CD4-positive, CD25-positive, alpha-beta regulatory T cell (primary cell): ENCODE results near the gene TOMM7. TPM values are rescaled to one million over a fixed set of nuclear protein-coding genes. Genes with fewer than 3 reads are reported as not detected.
"Not testable (repeated sequence)": the region's sequence is repeated elsewhere in the genome, so short reads cannot be mapped to it uniquely, and the experiment has no call there.

ENCODE experiments used
- ATAC-seq, 2 donors: fragments of 150-1000 bp; cut with Tn5 transposase; one replicate each; pipeline ENCODE4 v1.10.0; 2021; ENCODE audit warnings: low read depth in 2 of 2, moderate number of reproducible peaks in 2 of 2, moderate library complexity in 1 of 2
- DNase-seq, 3 donors: peaks; one replicate each; pipeline versions ENCODE4 v3.0.0 to v3.0.0-alpha.2; 2012 to 2022; ENCODE audit warnings: mixed read lengths in 1 of 3
- H3K27ac ChIP-seq: one replicate; pipeline ENCODE4 v1.7.0; 2013; ENCODE audit warnings: mild to moderate bottlenecking, low read length; ENCODE audit not compliant: insufficient read depth, poor library complexity, severe bottlenecking
- H3K27me3 ChIP-seq: one replicate; pipeline ENCODE4 v1.7.0; 2013; ENCODE audit warnings: low read length; ENCODE audit not compliant: control insufficient read depth, insufficient read depth
- H3K36me3 ChIP-seq: one replicate; pipeline ENCODE4 v1.7.0; 2013; ENCODE audit warnings: mild to moderate bottlenecking, low read length, moderate library complexity; ENCODE audit not compliant: control insufficient read depth, insufficient read depth
- H3K4me1 ChIP-seq: 2 replicates; pipeline ENCODE4 v1.7.0; 2013; ENCODE audit warnings: mild to moderate bottlenecking, low read length; ENCODE audit not compliant: insufficient read depth, control insufficient read depth, poor library complexity, severe bottlenecking
- H3K4me3 ChIP-seq: one replicate; pipeline ENCODE4 v1.7.0; 2013; ENCODE audit warnings: low read depth, mild to moderate bottlenecking, low read length, moderate library complexity
- H3K9me3 ChIP-seq, 2 experiments: 1 replicate in 1 of 2; 2 replicates in 1 of 2; pipeline ENCODE4 v1.7.0; 2013; ENCODE audit warnings: low read length in 2 of 2, mild to moderate bottlenecking in 1 of 2, moderate library complexity in 1 of 2; ENCODE audit not compliant: control insufficient read depth in 2 of 2
- H3K27ac Mint-ChIP-seq, 3 donors: one replicate each; pipeline ENCODE4 v1.8.0; 2020 to 2022; ENCODE audit warnings: mild to moderate bottlenecking in 3 of 3, mixed read lengths in 3 of 3, moderate library complexity in 2 of 3
- H3K27me3 Mint-ChIP-seq: one replicate; pipeline ENCODE4 v1.8.0; 2022; ENCODE audit warnings: mild to moderate bottlenecking, mixed read lengths
- H3K36me3 Mint-ChIP-seq: one replicate; pipeline ENCODE4 v1.8.0; 2020; ENCODE audit warnings: mixed read lengths
- H3K4me1 Mint-ChIP-seq, 4 donors: one replicate each; pipeline ENCODE4 v1.8.0; 2020 to 2022; ENCODE audit warnings: mixed read lengths in 4 of 4, mild to moderate bottlenecking in 1 of 4
- H3K4me3 Mint-ChIP-seq, 4 donors: one replicate each; pipeline ENCODE4 v1.8.0; 2020 to 2022; ENCODE audit warnings: mild to moderate bottlenecking in 4 of 4, mixed read lengths in 4 of 4, moderate library complexity in 3 of 4
- H3K9me3 Mint-ChIP-seq, 7 donors: one replicate each; pipeline ENCODE4 v1.8.0; 2020 to 2022; ENCODE audit warnings: mixed read lengths in 7 of 7, mild to moderate bottlenecking in 3 of 7, moderate library complexity in 2 of 7
- polyA plus RNA-seq, 4 donors: library from polyadenylated mRNA; unstranded; fragments of 300-500 nt; fragmentation: Illumina TruSeq; gene quantifications; one replicate each; pipeline ENCODE4 v1.2.3, GENCODE V29; 2021
- total RNA-seq: library from RNA; stranded (reverse); gene quantifications from one replicate; pipeline ENCODE4 v1.2.3, GENCODE V29; 2022

The TOMM7 gene
- total and polyA plus RNA-seq, 5 donors from 2014 or later: 217 to 490 (median 405) TPM

DNA sequence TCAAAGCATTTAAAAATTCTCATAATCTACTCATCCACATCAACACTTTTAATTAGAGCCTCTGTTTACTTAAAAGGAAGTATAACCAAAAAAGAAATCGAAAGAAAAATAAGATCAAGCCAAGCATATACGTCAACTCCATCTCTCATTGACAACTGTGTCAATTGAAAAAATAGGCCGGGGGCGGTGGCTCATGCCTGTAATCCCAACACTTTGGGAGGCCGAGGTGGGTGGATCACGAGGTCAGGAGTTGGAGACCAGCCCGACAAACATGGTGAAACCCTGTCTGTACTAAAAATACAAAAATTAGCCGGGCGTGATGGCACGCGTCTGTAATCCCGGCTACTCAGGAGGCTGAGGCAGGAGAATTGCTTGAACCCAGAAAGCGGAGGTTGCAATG is 32.0 kb downstream of the TOMM7 start:
- not testable (repeated sequence) for H3K4me1 Mint-ChIP-seq, H3K4me3 ChIP-seq, H3K9me3 Mint-ChIP-seq, ATAC-seq, H3K27me3 ChIP-seq, H3K4me1 ChIP-seq, H3K36me3 Mint-ChIP-seq, H3K27ac ChIP-seq, H3K9me3 ChIP-seq, H3K4me3 Mint-ChIP-seq, DNase-seq, H3K36me3 ChIP-seq, H3K27ac Mint-ChIP-seq
- peaks cover 15% of the 10 kb centered on the region for H3K27me3 Mint-ChIP-seq

- no peaks in the 10 kb centered on the region for H3K36me3 Mint-ChIP-seq
- no peak for ATAC-seq
These were observed 34.7 kb downstream of the TOMM7 start for GRCh38 chr7:22787951-22788350.

DNA sequence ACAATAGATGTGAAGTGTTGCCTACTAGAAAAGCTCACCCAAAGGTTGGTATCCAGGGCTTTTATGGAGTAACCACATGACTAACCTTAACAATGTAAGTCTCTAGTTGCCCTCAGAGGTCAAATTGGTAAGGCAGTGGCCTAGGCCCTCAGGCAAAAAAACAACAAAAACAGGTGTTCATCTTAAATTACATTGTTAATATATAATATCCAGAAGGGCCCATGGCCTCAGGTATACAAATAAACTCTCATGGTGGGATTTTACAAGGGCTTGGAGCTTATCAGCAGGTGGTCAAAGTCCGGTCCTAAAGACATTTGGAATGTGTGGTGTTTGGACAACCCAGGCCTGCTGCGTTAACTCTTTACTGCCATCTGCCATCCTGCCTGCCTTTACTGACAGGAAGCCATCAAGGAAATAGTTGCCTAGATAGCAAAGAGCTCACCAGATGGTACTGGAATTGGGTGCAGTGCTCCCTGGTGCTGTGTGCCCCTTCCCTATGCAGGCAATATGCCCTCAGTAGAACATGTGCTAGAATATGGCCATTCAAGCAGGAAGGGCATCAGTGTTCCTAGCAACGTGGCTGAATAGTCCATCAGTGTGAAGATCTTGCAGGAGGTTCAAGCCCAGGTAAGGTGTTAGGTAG is 36.2 kb downstream of the TOMM7 start:
- H3K27me3 ChIP-seq: peaks cover 3% of the 10 kb centered on the region
- peaks cover 4% of the 10 kb centered on the region for H3K27me3 Mint-ChIP-seq
- DNase-seq (no peak), ATAC-seq (no peak)
- H3K4me1 ChIP-seq: no peaks in the 10 kb centered on the region
- H3K36me3 ChIP-seq: no peaks in the 10 kb centered on the region
- no peak overlapping the region for H3K27ac Mint-ChIP-seq
- no peak overlapping the region for H3K27ac ChIP-seq
- H3K9me3 ChIP-seq: no peaks in the 10 kb centered on the region
- no peak overlapping the region for H3K4me3 Mint-ChIP-seq
- H3K9me3 Mint-ChIP-seq: no peaks in the 10 kb centered on the region
- no peak overlapping the region for H3K4me3 ChIP-seq
- H3K4me1 Mint-ChIP-seq: no peaks in the 10 kb centered on the region
- no peaks in the 10 kb centered on the region for H3K36me3 Mint-ChIP-seq

More at GRCh38 chr7:22787951-22788350, 34.7 kb downstream of the TOMM7 start:
- Mint-ChIP-seq H3K9me3 (no peaks in the 10 kb centered on the region), H3K4me3 (no peak overlapping the region), H3K27ac (no peak overlapping the region), H3K27me3 (peaks cover 9% of the 10 kb centered on the region), H3K4me1 (no peaks in the 10 kb centered on the region)
- Histone ChIP-seq H3K9me3 (no peaks in the 10 kb centered on the region), H3K36me3 (no peaks in the 10 kb centered on the region), H3K4me1 (no peaks in the 10 kb centered on the region), H3K27me3 (peaks cover 4% of the 10 kb centered on the region), H3K27ac (no peak overlapping the region), H3K4me3 (no peak overlapping the region)
- no peak for DNase-seq

DNA sequence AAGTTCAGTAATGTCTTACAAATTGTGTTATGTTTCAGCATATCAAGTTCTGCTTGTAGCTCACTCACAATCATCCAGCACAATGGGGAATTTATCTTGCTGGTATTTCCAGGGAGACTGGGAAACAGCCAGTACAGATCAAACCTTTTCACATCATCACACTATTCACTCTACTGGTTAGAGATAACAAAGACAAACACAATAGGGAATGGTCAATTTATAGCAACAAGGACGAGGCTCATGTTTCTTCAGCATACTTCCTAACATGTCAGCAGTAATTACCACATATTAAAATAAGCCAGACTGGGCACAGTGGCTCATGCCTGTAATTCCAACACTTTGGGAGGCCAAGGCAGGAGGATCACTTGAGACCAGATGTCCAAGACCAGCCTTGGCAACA is 38.3 kb downstream of the TOMM7 start:
- no peaks in the 10 kb centered on the region for H3K36me3 ChIP-seq
- Mint-ChIP-seq H3K9me3 (no peaks in the 10 kb centered on the region), H3K4me1 (no peaks in the 10 kb centered on the region), H3K27me3 (peaks cover 4% of the 10 kb centered on the region), H3K36me3 (no peaks in the 10 kb centered on the region), H3K27ac (no peak overlapping the region), H3K4me3 (no peak overlapping the region)
- DNase-seq (no peak), ATAC-seq (no peak)
- H3K9me3 ChIP-seq: no peaks in the 10 kb centered on the region
- H3K27ac ChIP-seq: no peak overlapping the region
- H3K4me1 ChIP-seq: no peaks in the 10 kb centered on the region
- peaks cover 2% of the 10 kb centered on the region for H3K27me3 ChIP-seq
- no peak overlapping the region for H3K4me3 ChIP-seq

- H3K27me3 Mint-ChIP-seq: peaks cover 1% of the 10 kb centered on the region
- H3K4me1 Mint-ChIP-seq: no peaks in the 10 kb centered on the region
- H3K27ac ChIP-seq: no peak overlapping the region
- no peaks in the 10 kb centered on the region for H3K9me3 ChIP-seq
- no peak overlapping the region for H3K4me3 ChIP-seq
- no peaks in the 10 kb centered on the region for H3K4me1 ChIP-seq
- H3K36me3 ChIP-seq: no peaks in the 10 kb centered on the region
- peaks cover 2% of the 10 kb centered on the region for H3K27me3 ChIP-seq
- H3K27ac Mint-ChIP-seq: no peak overlapping the region
- no peaks in the 10 kb centered on the region for H3K36me3 Mint-ChIP-seq
- H3K9me3 Mint-ChIP-seq: no peaks in the 10 kb centered on the region
- ATAC-seq (no peak), DNase-seq (no peak)
- no peak overlapping the region for H3K4me3 Mint-ChIP-seq
These were observed 39.2 kb downstream of the TOMM7 start for GRCh38 chr7:22783421-22783820.

GRCh38 chr7:22782616-22783232 is 39.9 kb downstream of the TOMM7 start:
- H3K27ac ChIP-seq: no peak overlapping the region
- H3K4me1 Mint-ChIP-seq: no peaks in the 10 kb centered on the region
- H3K27me3 ChIP-seq: no peaks in the 10 kb centered on the region
- H3K4me3 Mint-ChIP-seq: no peak overlapping the region
- DNase-seq: peak; percentile 30 to 75 (median 45)
- H3K9me3 ChIP-seq: no peaks in the 10 kb centered on the region
- H3K27me3 Mint-ChIP-seq: peaks cover 4% of the 10 kb centered on the region
- no peaks in the 10 kb centered on the region for H3K4me1 ChIP-seq
- H3K36me3 ChIP-seq: no peaks in the 10 kb centered on the region
- ATAC-seq: peak; percentile 55 to 68
- H3K36me3 Mint-ChIP-seq: no peaks in the 10 kb centered on the region
- H3K9me3 Mint-ChIP-seq: no peaks in the 10 kb centered on the region
- H3K4me3 ChIP-seq: no peak overlapping the region
- no peak overlapping the region for H3K27ac Mint-ChIP-seq

DNA sequence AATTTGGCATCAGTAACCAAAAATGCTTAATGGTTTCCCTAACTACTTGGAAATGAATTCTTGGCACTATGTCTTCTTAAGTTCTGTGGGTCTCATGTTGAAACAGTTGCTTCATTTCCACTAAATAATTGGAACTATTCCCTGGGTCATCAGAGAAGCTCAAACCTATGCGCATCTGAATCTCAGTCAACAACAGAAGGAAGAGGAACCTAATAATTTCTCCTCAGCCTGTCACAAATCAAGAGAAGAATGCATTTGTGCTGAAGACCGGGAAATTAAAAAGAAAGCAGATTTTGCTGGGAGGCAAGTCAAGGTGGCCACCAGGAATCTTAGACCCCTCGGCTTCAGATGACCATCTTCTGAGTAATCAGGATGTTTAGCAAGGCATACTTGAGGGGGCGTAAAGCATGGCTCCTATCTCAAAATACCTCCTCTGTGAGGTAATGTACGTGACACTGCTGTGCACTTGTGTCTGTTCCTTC is 41.4 kb downstream of the TOMM7 start:
- Mint-ChIP-seq H3K27ac (no peak overlapping the region), H3K9me3 (no peaks in the 10 kb centered on the region), H3K36me3 (no peaks in the 10 kb centered on the region), H3K4me3 (no peak overlapping the region), H3K4me1 (no peaks in the 10 kb centered on the region), H3K27me3 (peaks cover 11% of the 10 kb centered on the region)
- Histone ChIP-seq H3K36me3 (no peaks in the 10 kb centered on the region), H3K4me3 (no peak overlapping the region), H3K27ac (no peak overlapping the region), H3K4me1 (no peaks in the 10 kb centered on the region), H3K27me3 (no peaks in the 10 kb centered on the region), H3K9me3 (no peaks in the 10 kb centered on the region)
- DNase-seq (no peak), ATAC-seq (no peak)

- H3K9me3 ChIP-seq, H3K4me1 ChIP-seq, H3K4me3 Mint-ChIP-seq, H3K27ac ChIP-seq, H3K9me3 Mint-ChIP-seq, H3K36me3 ChIP-seq, H3K4me1 Mint-ChIP-seq, ATAC-seq, DNase-seq, H3K27ac Mint-ChIP-seq, H3K4me3 ChIP-seq, H3K27me3 ChIP-seq, H3K36me3 Mint-ChIP-seq: not testable (repeated sequence)
- H3K27me3 Mint-ChIP-seq: peaks cover 14% of the 10 kb centered on the region
These were observed 42.8 kb downstream of the TOMM7 start for GRCh38 chr7:22779730-22780323.
